GM12875 (cell line): ENCODE data around the gene HSPG2.

Experiments used
- H3K4me3 ChIP-seq: one replicate; pipeline ENCODE4 v1.5.1; 2011; ENCODE audit warnings: low read depth, low read length, control low read depth
- TF ChIP-seq, protein P1 (sequence below): IDR thresholded peaks from 2 replicates; pipeline ENCODE4 v1.5.1; 2011; ENCODE audit warnings: low read depth, mild to moderate bottlenecking, control low read depth, inconsistent platforms, low read length, moderate library complexity, borderline replicate concordance; ENCODE audit not compliant: insufficient read depth

Gene HSPG2

DNA sequence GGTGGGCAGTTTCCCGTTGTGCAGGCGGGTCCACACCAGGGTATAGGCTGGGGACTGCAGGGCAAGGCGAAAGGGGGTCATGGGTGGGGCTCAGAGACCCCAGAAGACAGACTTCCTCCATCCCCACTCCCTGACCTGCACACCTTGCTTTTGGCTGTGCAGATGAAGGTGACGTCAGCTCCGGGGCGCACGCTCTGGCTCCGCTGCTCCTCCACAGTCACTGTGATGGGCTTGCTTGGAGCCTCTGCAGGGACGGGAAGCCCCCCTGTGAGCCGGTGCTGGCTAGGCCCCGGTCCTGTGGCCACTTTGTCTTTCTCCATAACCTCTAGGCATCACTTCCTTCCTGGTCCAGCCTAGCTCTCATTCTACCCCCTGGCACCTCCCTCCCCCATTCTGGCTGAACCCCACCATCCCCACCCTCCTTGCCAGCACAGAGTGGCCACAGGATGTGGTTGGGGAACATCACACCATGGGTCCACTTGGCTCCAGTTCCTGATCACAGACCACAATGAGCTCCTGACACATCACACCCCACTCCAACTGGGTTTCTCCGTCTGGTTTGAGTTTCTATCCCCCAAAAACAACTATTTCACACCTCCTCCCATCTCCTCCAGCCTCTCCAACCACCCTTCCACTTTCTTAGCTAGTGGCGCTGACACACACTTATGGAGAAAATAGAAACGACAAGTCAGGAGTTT is 79.8 kb downstream of the HSPG2 start:
- TF ChIP-seq, protein P1, sequence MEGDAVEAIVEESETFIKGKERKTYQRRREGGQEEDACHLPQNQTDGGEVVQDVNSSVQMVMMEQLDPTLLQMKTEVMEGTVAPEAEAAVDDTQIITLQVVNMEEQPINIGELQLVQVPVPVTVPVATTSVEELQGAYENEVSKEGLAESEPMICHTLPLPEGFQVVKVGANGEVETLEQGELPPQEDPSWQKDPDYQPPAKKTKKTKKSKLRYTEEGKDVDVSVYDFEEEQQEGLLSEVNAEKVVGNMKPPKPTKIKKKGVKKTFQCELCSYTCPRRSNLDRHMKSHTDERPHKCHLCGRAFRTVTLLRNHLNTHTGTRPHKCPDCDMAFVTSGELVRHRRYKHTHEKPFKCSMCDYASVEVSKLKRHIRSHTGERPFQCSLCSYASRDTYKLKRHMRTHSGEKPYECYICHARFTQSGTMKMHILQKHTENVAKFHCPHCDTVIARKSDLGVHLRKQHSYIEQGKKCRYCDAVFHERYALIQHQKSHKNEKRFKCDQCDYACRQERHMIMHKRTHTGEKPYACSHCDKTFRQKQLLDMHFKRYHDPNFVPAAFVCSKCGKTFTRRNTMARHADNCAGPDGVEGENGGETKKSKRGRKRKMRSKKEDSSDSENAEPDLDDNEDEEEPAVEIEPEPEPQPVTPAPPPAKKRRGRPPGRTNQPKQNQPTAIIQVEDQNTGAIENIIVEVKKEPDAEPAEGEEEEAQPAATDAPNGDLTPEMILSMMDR, result no peak
- H3K4me3 ChIP-seq, result no peak overlapping the region

DNA sequence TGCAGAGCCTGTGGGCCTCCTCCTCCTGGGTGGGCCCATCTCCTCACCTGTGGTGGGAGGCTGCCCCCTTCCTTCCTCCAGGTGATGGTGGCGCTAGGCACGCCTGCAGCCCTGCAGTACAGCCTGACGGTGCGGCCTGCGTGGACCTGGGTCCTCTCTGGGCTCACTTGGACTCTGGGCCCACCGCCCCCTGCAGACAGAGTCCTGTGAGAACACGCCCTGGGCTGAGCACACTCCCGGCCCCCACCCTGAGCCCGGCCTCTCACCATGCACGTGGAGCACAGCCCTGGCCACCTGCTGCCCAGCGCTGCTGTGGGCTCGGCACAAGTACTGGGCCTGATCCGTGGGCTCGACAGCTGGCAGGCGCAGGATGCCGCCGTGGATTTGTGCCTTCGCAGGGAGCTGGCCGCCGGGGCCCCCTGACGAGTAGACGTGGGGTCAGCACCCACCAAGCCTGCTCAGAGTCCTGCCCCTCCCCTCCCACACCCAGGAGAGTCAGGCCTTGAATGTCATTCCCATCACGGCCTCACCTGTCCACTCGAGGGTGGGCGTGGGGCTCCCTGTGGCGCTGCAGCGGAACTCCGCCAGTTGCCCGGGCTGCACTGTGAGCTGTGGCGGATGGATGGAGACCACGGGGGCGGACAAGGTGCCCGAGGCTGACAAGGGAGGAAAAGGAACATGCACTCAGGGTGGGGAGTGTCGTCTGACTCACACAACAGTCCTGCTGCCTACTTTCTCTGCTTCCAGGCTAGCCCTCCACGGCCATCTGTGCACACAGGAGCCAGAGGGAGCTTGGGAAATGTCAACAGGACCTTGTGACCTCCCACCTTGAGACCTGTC is 81.6 kb downstream of the HSPG2 start:
- TF ChIP-seq, protein P1, result no peak
- no peak overlapping the region for H3K4me3 ChIP-seq

DNA sequence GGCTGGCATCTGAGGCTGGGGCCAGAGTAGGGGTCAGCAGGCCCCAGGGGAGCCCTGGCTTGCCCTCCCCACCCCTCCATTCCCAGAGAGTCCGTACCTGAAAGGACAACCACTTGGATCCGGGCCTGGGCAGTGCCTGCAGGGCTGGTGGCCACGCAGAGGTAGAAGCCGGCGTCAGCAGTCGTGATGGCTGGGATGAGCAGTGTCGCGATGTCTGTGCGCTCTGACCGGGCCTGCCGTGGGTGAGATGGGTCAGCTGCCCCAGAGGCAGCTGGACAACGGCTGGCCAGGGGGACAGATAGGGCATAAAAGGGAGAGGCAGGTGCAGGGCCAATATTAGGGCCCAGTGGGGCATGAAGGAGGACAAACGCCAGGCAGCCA is 82.4 kb downstream of the HSPG2 start:
- TF ChIP-seq, protein P1, result no peak
- no peak overlapping the region for H3K4me3 ChIP-seq

DNA sequence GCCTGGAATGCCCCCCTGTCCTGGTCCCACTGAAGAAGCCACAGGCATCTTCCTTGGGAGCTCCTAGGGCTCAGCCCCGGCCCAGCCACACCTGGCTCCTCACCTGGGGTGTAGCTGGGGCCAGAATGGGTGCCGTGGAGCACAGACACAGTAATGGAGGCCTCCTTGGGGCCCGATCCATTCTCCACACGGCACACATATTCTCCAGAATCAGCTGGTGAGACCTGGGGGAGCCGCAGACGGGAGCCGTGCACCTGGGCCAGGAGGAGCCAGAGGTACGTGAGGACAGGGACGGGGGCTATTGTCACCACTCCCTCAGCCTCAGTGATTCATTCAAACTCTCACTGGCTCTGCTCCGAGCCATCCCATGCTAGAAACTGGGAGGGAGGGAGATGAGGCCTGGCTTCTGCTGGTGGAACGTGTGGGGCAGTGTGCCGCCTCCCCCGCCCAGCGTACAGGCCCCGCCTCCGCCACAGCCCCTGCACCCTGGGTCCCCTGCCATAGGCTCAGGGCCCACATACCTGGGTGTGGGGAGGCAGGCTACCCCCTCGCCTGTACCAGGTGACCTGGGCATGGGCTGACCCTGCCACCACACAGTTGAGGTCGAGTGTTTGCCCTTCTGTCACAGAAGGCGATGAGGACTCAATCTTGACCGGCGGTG is 82.9 kb downstream of the HSPG2 start:
- TF ChIP-seq, protein P1, result no peak
- H3K4me3 ChIP-seq, result no peak overlapping the region

DNA sequence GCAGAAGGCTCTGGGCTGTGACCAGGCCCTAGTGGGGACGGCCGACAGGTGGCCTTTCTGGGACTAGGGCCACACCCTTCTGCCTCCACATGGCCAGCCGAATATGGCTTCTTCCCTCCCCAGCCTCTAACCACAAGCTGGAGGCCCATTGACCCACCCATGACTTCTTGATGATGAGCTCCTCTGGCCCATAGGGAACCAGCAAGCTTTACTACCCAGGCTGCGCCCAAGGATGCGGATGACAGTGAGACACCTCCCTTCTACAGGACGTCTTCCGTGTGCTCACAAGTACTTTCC is 84.0 kb downstream of the HSPG2 start:
- TF ChIP-seq, protein P1, result no peak
- H3K4me3 ChIP-seq, result no peak overlapping the region

DNA sequence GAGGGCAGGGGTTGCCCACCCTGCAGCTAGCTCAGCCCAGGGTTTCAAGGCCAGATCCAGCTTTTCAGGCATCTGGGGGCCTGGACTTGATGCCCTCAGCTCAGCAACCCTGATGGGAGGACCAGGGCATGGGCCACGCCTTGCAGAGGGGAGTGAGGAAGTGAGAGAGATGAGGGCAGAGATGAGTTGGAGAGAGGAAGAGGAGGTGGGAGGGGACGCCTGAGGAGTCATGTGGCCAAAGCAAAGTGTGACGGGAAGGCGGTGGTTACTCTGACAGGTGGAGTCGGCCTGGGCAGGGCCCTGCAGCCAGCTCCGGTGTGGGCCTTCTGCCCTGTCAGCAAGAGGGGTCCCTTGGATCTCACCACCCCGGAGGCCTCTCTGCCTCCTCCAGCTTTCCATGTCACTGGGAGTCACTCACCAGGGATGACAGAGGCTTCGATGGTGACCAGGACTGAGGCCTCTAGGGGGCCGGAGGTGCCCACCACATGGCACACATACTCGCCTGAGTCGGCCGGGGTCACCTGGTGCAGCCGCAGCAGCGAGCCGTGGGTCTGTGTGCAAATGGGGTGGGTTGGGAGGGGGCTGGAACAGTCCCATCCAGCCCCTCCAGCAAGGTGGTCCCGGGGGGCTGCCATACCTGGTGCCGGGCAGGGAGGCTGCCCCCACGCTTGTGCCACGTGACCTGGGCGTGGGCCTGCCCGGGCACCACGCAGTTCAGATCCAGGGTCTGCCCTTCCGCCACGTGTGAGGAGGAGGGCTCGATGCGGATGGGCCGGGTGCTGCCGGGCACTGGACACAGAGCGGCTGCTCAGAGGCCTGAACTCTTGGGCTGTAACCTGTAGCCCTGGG is 84.6 kb downstream of the HSPG2 start:
- TF ChIP-seq, protein P1, result no peak
- H3K4me3 ChIP-seq, result no peak overlapping the region
